GM20431 (cell line): ENCODE measurements around the gene DDX51.
"Not testable (repeated sequence)": the region's sequence is repeated elsewhere in the genome, so short reads cannot be mapped to it uniquely, and the experiment has no call there.

Experiments used
- in situ Hi-C: fragments of 300-500 bp; cut with MseI, MboI; formaldehyde crosslinking; loops from one replicate; pipeline ENCODE4 v1.15.0; 2020; ENCODE audit warnings: low sequenced_read_pairs; ENCODE audit not compliant: unreplicated experiment

DDX51 gene

DNA sequence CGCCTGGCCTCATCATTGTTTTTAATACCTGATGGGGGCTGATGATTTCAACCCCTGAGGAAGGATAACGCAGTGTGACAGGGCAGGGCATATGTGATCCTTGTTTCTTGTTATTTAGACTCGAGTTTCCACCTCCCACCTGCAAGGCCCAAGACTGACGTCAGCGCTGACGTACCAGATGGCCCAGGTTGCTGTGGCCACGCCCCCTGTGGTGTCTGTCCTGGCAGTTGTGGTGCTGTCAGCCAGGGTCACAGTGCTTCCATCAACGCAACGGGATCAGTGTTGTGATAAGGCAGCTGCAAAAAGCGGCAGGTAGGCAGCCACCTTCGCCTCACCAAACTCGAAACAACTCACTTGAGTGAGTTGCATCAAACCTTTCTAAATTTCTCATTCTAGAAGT, 18.4 kb downstream of the DDX51 start:
- in situ Hi-C loops, result no loop called here

DNA sequence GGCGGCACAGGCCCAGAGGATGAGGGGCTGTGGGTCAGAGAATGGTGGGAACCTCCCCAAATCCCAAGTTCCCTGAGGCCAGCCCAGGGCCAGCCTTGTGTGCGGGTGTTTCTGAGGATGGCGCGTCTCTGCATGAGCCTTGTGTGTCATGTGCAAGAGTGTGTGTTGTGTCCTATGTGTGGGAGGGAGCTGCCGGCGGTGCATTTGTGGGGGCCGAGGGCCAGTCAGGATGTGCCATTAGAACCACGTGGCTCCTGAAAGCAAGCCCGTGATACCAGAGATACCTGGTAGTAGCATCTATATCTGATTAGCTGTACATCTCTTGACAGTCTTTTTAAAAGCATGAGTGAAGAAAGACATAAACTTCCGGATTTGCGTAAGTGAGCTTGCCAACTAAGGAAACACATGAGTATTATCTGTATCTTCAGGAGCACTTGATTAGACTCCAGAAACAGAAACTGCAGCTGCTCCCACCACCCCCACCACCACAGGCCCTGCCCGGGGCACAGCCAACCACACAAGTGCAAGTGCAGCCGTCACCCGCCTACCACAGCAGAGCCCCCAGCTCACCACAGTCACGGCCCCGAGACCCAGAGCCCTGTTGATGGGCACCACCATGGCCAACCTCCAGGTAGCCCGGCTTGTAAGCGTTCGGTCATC, 19.2 kb downstream of the DDX51 start:
- in situ Hi-C loops, result no loop called here

DNA sequence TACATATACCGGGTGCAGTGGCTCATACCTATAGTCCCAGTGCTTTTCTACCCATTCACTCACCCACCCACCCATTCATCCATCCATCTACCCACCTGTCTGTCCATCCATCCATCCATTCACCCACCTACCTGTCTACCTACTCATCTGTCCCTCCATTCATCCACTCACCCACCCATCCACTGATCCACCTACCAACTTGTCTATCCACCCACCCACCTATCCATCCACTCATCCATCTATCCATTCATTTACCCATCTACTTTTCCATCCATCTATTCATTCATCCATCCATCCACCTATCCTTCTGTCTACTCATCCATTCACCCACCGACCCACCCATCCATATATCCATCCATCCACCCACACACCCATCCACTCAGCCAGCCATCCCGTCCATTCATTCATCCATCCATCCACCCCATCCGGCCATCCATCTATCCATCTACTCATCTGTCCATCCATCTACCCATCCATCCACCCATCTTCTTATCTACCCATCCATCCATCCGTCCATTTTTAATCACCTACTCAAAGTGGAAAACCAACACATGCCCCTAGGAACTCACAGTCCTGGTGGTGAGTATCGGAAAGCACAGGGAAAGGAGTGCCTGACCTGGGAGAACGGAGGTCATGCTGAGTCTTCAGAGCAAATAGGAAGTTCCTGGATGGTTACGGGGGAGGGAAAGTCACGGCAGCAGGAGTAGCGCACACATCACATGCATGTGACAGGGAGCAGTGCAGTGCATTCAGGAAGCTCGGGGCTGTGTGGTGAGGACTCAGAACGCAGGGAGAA, 20.0 kb downstream of the DDX51 start:
- in situ Hi-C loops, result no loop called here

DNA sequence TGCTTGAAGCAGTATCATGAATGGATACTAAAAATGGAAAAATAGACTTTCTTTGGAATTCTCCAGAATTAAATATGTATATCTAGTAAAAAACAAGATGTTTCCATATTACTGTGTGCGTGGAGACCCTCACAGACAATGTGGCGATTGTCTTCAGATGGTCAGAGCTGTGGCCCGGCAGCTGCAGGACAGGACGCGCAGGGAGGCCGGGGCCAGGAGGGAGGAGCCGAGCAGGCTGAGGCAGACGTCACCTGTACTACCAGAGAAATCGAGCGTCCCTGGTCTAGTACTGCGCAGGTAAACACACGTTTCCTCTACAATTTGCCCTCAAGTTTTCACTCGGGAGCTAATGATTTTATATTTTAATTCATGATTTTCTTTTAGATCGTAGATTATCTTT, 22.8 kb downstream of the DDX51 start:
- in situ Hi-C loops, result no loop called here

DNA sequence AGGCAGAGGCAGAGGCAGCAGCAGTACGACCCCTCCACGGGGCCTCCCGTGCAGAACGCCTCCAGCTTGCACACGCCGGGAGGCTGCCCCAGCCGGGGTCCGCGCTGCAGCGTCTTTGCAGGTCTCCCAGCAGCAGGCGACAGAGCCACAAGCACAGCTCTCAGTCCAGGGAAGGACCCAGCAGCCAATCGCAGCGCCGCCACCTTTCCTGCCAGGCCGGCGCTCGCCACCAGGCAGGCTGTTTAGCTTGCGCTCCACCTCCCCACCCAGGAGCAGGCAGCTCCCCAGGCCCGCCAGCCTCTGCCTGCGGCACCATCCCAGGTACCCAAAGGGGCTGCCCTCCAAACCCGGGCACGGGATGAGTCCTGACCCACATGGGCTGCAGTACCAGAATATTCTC, 25.2 kb downstream of the DDX51 start:
- in situ Hi-C loops, result no loop called here

DNA sequence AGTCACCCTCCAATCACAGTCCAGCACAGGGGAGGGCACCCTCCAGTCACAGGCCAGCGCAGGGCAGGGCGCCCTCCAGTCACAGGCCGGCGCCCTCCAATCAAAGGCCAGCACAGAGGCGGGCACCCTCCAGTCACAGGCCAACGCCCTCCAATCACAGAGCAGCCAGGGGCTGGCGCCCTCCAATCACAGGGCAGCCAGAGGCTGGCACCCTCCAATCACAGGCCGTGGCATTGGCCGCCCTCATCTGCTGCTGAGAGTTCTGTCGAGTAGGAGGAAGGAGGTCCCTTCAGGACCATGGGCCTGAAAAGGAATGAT, 26.6 kb downstream of the DDX51 start:
- in situ Hi-C loops, result no loop called here

DNA sequence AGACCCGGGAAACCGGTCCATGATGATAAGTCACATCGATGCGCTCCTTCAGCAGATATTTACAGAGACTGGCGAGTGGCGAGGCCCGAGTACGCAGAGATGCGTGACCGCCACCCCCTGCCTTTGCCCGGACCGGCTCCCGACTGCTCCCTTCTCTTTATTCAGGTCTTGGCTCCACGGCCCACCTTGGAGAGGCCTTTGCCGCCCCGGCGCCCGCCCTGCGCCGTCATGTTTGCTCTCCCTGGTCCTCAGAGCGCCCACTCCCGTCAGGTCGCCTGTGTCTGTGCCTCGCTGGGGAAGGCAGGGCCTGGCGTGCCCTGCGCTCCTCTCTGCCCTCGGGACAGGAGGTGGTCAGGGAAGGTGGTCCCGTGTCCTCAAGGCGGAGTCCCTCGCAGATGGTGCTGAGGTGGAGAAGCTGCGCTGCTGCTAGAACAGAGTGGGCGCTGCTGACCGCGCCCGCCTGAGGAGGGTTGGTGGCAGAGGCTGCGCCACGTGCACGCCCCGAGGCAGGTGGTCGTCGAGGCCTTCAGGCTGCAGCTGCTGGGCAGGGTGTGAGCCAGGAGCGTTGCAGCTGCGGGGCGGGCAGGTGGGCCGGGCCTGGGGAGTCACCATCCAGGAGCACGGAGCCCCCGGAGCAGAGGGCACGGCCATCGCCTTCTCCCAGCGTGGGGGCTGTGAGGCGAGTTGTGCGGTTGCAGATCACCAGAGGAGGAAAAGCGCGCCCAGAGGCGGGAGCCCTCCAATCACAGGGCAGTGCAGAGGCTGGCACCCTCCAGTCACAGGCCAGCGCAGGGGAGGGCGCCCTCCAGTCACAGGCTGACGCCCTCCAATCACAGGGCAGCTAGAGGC, 27.2 kb downstream of the DDX51 start:
- in situ Hi-C loops, result no loop called here

DNA sequence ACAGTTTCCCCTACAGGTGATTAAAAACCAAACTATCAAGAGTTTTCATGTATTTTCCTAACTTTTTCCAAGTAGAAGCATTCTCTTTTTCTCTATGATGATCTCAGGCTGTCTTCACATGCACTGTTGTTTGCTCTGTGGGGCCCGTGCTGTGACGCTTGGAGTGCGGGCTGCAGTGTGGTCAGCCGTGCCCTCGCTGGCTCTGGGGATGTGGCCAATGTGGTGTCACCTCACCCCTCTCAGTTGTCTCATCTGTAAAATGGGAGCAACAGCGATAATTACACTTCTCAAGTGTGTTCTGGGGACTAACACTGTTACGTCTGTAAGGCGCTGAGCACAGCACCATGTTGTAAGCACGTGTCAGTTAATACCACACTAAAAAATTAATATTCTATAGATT, 28.6 kb downstream of the DDX51 start:
- in situ Hi-C loops, result no loop called here

DNA sequence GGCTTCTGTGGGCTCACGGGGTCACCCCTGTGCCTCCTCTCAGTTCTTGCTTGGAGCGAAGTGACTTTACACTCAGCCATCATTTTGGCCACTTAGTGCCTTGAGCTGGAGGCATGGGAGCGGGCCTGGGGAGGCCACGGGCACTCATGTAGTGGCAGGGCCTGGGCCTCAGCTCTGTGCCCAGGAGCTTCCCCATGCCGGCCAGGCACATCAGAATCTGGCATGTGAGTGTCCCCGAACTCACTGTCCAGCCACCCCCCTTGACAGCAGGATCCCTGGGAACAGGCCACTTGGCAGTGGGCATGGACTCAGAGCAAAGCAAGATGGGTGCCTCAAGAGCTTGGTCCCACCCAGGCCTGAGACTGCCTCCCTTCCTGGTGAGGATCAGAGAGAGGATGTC, 29.5 kb downstream of the DDX51 start:
- in situ Hi-C loops, result no loop called here

DNA sequence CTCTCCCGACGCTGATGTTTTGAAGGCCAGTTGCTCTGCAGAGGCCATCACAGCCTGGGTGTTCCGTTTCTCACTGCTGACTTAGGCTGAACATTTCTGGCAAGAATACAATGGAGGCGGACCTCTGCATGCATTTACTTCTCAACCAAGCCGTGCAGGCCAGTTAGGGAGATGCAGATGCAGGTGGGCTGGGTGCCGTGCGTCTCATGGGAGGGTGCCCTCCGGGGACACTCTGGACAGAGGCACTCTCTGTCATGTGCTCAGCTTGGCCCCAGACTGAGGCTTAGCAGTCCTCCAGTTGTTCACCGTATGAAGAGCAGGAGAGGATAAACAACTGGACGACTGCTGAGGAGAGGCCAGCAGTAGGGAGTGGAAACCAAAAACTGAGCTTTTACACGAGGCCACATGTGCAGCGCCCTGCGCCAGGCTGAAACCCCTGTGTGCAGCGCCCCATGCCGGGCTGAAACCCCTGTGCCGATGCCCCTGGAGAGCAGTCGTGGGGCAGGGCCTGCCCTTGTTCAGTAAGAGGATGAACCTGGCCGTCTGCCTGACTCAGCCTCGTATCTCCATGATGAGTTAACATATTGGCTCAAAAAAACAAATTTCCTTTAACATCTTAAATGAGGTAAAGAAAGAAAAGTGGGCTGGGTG, 32.3 kb downstream of the DDX51 start:
- in situ Hi-C loops, result no loop called here

DNA sequence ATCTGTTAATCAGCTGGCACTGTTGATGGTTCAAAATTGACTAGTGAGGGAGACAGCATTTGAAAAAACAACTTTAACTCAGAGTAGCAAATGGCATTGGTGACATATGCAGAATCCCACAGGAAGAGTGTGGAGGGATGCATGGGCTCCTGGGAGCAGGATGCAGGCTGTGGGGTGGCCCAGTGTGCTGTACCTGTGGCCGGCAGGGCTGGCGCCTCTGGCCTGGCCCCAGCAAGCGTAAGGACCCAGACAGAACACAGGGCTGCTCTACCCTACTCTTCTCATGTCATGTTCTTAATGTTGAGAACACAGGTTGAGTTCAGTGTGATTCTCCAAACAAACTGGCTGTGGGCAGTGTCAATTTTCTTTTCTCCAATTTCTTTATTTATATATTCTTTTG, 33.4 kb downstream of the DDX51 start:
- in situ Hi-C loops, result no loop called here

DNA sequence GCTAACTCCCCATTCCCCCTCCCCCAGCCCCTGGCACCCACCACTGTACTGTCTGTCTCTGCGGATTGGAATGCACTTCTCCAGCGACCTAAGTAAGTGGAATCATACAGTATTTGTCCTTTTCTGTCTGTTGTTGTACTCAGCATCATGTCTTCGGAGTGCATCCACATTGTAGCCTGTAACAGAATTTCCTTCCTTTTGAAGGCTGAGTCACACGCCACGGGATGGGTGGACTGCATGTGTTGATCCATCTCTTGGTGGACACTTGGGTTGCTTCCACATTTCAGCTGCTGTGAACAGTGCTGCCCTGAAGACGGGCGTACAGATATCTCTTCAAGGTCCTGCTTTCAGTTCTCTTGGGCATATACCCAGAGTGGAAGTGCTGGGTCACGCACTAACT, 34.4 kb downstream of the DDX51 start:
- in situ Hi-C loops, result no loop called here

DNA sequence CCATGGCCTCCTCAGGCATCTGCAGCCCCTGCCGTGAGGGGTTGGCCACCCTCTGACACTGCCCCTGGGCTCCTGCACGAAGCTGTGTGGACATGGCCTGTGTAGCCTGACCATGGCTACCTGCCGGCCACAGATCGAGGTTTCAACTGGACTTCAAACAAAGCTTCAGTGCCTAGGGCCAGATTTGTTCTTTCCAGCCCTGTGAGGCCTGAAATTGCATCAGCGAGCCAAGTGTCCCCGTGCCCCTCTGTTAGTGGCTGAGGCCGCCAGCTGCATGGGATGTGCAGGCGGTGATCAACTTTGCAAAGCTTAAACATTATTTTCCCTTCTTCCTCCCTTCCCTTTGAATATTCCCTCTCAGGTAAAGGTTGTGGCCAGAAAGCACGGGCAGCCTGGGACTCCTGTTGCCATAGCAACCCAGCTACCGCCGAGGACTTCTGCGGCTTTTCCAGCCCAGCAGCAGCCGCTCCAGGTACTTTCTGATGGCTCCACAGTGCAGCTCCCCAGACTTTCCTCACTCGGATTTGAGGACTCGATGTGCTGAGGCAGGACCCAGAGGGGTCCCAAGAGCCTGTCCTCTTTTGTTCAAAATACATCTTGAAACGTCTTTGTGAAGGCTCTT, 35.8 kb downstream of the DDX51 start:
- in situ Hi-C loops, result no loop called here

DNA sequence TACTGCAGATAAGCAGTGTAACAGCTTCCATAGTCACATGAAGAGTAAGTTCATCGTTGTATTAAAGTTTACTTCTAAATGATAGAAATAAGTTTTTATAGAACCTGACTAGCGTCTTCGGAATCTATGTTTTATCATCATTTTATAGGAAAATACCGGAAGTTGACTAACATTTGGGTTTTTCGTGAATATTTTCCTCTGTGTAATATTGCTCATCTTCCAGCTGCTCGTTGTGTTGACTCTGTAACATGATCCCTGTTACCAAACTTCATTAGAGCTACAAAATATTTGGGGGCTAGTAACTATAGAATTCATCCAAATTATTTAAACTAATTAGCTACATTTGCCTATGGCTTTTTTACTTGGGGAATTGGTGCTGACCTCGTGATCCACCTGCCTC, 37.2 kb downstream of the DDX51 start:
- in situ Hi-C loops, result no loop called here

DNA sequence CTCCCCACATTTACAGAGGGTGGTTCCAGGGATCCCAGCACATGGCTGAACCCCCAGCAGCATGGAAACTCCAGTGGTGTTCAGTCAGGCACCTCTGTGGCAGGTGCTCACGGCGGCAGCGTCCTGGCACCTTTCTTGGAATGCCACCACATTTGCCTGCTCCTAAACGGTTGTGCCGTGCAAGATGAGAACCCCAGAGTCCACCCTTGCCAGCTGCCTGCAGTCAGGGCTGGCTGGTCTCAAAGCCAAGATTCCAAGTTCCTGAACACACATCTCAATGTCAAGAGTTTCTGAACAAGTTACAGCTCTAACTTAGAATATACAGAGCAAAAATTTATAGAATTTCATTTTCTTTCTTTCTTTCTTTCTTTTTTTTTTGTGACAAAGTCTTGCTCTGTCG, 38.7 kb downstream of the DDX51 start:
- in situ Hi-C loops, result no loop called here

DNA sequence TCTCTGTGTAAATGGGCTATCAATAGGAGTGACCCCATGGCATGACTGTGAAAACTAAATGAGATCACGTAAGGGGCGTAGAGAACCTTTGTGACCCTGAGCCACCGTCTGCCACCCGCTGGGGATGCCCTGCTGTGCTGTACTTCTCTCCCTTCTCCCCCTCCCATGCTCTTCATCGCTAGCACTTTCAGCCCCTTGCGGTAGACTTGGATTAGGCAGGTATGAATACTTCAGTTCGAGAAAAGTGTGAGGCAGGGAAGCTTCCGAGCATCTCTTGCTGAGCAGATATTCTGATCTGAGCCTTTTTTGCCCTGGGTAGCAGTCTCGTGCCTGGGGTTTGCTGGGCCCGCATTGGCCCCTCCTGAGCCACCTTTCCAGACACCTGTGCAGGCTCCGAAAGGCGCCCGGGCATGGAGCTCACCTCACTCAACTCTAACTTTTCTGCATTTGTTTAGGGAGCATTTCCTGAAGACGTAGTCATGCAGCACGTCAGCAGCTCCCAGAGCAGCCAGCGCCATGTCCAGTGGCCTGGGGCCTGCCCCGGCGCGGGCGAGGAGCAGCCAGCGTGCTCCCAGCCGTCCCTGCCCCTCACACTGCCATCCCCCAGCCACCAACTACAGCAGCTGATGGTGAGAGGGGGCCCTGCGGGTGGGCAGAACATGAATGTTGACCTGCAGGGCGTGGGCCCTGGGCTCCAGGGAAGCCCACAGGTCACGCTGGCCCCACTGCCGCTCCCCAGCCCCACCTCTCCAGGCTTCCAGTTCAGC, 40.4 kb downstream of the DDX51 start:
- in situ Hi-C loops, result no loop called here

DNA sequence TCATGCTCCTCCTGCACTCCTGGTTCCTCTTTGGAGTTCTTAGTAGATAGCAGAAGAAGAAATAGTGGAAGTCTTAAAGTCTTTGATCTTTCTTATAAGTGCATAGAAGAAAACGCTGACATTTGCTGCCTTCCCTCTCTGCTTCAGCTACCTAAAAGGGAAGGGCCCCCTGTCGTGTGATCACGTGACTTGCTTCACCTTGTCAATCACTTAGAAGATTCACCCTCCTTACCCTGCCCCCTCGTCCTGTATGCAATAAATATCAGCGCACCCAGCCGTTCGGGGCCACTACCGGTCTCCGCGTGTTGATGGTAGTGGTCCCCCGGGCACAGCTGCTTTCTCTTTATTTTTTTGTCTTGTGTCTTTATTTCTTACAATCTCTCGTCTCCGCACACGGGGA, 41.0 kb downstream of the DDX51 start:
- in situ Hi-C loops, result not testable (repeated sequence)

DNA sequence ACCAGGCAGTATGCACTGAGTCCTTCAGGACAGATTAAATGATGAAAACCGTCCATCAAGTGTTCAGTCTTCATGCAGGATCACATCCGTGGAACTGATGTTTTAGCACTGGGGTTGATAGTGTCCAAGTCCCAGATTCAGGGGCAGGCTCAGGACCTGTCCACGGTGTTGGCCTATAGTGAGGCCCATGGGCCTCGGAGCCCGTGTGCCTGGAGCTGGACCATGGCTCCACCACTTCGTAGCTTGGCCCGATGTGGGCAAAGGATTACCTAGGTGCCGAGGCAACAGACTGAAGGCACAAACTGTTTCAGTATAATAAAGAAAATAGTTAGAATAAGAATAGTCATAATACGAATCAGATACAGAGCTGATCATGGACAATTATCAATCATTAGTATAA, 41.8 kb downstream of the DDX51 start:
- in situ Hi-C loops, result no loop called here

DNA sequence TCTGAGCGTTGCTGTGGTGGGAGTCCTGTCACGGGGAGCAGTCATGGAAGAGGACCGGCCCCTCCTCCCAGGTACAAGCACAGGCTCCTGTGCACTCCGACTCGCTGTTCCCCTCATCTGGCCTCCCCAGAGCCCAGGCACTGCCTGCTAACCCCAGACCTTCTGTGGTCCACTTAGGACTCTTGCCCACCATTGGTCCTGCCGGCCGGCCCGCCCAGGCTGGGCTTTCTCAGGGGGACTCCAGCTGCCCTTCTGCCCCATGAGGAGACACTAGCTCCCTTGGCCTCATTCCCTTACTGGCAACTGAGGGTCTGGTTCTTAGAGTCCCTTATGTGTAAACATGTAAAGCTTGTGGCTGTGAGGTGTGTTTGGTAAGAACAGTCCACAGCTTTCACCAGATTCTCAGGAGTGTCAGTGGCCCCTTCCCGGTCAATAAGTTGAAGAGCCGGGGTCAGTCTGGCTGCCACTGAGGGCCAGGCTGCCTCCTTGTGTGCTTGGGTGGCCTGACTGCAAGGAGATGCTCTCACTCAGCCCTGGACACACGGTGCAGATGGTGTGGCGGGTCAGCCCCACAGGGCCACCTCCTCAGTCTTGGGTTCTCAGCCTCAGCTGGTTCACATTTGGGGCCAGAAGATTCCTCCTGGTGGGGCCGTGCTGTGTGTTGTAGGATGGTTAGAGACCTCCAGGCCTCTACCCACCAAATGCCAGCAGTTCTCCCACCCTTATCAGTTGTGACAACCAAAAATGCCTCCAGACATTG, 43.6 kb downstream of the DDX51 start:
- in situ Hi-C loops, result no loop called here
